ENCODE results near the gene RHOT1.
"Not testable (repeated sequence)": the region's sequence is repeated elsewhere in the genome, so short reads cannot be mapped to it uniquely, and the experiment has no call there.

Gene RHOT1

DNA sequence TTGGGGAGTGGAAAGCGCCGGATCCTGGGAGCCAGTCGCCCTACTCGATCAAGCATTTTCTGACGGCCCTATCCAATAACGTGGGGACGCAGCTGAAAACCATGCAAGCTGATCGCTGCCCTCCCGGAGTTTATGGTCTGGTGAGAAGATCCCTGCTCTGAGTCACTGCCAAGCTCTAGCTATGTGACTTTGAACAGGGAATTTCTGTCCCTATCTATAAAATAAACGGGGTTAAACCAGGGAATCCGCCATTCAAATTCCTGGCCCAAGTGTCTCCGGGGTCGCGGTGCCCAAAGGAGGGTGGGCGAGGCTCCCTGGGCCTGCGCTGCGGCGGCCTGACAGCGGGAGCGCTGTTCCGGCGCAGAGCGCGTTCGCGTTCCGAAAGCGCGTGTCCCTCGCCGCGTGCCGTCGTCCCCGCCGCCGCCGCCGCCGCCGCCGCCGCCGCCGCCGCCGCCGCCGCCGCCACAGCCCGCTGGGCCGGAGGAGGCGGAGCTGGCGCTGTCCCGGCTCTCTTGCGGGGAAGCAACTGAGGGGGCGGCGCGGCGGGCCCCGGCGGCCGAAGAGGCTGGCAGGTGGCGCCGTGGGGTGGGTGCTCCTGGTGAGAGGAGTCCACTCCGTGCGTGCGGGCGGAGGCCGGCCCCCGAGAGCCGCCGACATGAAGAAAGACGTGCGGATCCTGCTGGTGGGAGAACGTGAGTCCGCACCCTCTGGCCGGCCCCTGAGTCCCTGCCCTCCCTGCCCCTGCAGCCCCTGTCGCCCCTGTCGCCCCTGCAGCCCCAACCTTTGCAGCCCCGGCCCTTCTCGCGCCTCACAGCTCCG, at the start of gene RHOT1:
Gene RHOT1, plus strand, starts transcription at position 465 of the 819 bp plus-strand sequence. Its CDS starts 191 bp downstream, at position 656.
- DNase-seq (ENCODE audit: low read depth) = peak; percentile 55

DNA sequence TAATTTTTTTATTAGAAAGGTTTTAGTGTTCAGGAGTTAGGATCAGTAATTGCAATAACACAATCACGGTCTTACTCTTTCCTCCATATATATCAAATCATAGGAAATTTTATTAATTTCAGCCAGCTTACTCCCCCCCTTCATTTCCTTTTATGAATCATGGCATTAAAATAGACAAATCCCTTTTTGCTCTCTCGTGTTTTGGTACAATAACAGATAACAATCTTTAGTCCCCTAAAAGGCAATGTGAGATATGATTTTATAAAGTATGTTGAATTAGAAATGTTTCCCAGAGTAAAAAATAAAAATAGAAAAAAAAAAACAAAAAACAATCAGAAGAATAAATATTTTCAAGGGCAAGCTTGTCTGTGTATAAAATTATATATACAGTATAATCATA, 42.6 kb upstream of the RHOT1 start:
- no peak for DNase-seq (ENCODE audit: low read depth)

DNA sequence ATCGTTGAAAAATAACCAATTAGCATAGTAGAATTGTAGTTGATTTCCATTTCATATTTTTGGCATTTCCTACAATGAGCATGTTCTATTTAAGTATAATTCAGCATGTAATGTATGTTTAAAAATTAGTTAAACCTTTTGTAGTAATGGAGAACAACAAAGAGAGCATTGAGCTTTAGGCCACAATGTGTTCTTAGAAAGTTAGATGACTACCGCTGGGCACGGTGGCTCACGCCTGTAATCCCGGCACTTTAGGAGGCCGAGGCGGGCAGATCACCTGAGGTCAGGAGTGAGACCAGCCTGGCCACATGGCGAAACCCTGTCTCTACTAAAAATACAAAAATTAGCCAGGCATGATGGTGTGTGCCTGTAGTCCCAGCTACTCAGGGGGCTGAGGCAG, 42.0 kb upstream of the RHOT1 start:
- DNase-seq (ENCODE audit: low read depth) = not testable (repeated sequence)

DNA sequence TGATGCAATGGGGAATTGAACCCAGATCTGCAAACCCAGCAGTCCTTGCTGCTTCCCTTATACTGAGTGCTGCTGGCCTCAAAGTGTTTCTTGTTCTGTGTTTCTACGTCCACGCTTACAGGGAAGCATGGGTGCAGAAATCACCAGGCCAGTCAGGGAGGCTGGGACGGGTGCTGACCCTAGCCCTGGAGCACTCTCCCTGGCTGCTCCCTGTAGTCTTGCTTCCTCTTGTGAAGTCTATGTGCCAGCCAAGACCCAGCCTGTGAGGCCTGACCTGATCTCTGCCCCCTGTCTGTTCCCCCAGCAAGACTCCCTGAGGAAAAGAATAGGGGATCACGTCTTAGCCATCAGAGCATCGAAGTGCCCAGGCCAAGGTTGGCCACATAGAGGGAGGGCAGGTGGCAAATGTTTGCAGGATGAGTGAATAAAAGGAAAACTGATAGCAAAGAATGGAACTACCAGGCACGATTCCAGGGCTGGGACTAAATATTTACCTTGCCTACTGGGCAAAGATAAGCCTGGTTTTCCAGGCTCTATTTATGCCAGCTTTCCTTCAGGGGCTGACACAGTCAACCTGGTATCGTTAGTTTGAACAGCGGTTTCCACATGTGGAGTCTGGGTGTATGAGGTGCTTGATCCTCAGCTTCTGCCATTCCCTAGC, 41.2 kb upstream of the RHOT1 start:
- DNase-seq (ENCODE audit: low read depth) = no peak

DNA sequence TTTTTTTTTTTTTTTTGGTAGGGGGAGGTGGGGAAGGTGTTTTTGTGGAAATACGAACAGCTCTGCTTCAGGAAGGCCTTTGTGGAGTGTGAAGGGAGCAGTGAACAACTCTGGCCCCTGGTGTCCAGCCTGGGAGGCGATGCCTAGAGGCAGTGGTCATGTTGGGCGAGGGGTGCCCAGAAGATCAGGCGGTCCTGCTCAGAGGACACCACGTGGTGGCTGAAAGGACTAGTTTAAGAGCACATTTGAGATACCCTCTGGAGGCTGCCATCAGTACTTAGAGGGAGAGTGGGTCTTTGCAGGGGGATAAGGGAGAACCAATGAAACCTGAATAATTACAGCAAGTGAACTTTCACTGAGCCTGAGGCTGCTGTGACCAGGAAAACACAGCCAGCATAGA, 40.1 kb upstream of the RHOT1 start:
- no peak for DNase-seq (ENCODE audit: low read depth)

DNA sequence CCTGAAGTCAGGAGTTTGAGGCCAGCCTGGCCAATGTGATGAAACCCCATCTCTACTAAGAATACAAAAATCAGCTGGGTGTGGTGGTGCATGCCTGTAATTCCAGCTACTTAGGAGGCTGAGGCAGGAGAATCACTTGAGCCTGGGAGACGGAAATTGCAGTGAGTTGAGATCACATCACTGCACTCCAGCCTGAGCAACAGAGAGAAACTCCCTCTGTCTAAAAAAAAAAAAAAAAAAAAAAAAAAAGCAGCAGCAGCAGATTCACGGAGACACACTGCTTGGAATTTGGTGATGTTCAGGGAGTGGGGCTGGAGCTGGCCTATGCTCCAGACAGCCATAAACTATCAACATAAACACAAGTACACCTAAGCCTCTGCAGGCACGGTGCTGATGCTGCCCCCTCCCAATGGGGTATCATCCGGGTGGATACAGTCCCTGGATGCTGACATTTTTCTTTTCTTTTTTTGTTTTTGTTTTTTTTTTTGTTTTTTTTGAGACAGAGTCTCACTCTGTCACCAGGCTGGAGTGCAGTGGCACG, 39.6 kb upstream of the RHOT1 start:
- DNase-seq (ENCODE audit: low read depth) = no peak

DNA sequence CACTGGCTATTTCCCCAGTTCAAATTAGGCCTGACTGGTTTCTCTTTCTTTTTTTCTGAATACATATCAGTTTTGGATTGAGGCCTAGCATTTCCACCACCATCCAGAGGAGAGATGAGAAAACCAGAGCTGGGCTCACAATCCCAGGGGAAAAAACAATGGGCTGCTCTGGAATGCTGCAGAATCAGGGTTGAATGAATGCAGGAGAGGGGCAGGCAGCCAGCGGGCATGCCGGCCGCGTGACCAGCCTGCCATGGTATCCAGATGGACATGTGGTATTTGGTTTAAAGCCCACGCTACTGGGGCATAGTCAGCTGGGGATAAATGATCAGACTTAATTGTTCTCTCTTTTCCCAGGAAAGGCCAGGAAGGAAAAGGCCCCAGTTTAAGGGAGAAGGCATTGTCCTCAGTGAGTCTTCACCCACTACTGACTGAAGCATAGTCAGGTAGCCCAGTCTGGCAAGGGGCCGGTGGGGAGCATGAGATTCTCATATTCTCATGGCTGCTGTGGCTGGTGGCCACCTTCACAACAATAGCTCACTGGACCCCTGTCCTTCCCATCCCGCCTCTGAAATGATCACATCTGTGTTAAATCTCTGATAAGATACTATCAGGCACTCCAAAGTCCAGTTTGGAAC, 38.7 kb upstream of the RHOT1 start:
- no peak for DNase-seq (ENCODE audit: low read depth)

DNA sequence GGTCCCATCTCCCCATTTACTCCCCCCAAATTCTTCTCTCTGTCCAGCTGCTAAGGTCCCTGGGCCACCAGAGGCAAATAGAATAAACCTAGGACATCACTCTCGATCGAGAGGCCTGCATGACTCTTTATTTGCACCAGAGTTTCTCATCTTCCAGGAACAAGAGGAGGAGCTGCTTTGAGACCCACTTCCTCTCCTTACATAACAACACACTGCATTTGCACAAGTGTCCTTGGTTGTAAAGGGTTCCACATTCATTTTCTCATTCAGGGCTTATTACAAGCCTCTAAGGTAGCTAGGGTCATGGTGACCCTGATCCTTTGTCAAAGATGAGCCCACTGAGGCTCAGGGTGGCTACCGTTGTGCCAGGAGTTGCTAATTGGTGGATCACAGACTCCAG, 38.1 kb upstream of the RHOT1 start:
- DNase-seq (ENCODE audit: low read depth) = no peak

DNA sequence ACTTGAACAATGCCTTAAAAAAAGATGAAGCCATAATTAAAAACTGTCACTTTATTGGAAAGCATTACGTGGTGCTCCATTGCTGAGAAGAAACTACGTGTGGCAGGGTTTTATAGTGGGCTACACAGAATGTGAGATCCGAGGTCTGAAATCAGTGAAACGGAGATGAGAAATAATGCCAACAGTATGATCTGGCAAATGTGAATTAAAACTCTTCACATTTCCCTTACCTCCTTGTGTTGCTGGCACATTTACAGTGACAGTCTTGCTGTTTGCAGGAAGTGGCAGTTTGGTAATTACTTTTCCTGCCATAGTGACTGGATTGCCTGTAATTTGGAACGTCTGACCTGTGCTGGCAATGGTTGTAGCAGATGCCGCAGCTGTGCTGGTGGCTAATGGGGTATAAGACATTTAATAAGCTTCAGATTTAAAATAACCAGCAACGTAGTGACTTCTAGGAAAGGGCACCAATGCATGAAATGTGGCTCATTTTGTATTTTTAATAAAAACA, 35.8 kb upstream of the RHOT1 start:
- DNase-seq (ENCODE audit: low read depth) = not testable (repeated sequence)

DNA sequence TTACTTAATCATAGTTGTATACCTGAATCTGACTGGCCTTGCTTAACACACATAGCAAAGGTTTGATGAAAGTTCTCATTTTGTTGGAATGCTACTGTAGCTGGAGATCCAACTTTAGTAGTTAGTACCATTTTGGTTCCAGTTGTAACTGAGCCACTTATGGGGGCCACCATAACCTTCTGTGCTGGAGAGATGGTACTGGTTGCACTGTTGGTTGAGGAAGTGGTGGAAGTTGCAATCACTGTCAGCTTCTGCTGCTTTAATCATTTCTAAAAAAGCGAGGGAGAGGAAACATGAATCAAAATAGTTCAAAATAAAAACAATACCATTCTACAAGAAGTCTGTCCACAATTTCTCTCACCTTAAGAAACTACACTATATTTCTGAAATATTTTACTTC, 35.1 kb upstream of the RHOT1 start:
- not testable (repeated sequence) for DNase-seq (ENCODE audit: low read depth)

DNA sequence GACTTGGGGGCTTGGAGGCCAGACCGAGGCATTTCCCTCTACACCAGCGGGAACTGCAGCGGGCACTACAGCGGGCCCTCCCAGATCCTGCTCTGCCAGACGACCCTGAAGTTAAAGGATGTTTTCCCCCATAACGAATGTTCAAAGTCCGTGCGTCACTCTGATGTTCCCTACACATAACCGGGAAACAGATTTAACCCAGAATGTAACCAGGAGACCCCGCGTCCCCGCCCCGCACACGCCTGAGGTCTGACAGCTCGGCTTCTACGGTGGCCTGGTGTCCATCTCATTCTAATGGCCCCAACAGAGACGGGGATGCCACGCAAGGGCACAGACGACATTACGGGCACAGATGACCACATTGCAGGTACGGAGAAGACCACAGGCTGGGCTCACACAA, 31.7 kb upstream of the RHOT1 start:
- DNase-seq (ENCODE audit: low read depth) = no peak

DNA sequence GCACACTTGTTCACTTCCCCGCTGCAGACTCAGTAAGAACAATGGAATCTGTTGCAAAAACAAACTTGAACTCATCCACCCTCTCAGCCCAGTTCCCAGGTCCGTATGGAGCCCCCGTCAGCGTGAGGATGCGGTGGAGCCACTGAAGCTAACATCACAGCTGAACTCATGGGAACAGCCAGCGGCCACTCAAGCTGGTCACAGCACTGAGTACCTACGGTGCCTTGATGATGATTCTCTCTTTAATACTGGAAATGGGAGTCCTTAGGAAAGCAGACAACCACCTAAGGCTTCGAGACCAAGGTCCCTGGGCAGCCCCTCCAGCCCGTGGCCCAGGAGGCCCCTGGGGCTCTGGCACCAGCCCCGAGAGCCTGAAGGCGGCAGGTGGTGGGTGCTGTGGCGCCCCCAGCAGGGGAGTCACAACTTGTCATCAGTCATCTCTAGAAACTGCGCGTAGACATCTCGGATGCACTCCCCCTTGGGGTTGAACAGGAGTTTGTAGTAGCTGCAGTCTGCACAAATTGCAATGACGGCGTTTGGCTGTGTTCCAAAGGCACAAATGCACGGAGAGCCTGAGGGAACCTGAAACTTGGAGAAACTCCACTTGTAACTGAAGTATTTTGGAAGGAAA, 31.0 kb upstream of the RHOT1 start:
- DNase-seq (ENCODE audit: low read depth) = no peak

DNA sequence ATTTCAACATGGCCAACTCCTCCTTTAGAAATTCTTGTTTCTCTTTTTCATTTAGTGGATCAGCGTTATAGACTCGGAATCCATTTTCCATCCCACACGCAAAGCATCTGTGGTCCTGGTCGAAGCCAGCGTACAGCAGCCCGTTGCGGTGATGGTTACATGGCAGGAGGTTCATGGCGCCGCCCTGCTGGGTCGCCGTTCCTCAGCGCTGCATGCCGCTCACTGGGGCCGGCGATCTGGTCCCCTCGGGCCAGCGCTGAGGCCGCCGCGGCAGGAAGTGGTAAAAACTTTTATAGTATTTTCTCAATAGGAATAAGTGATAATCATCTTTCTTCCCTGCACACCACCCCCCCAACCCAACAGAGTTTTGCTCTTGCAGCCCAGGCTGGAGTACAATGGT, 29.9 kb upstream of the RHOT1 start:
- DNase-seq (ENCODE audit: low read depth) = no peak

DNA sequence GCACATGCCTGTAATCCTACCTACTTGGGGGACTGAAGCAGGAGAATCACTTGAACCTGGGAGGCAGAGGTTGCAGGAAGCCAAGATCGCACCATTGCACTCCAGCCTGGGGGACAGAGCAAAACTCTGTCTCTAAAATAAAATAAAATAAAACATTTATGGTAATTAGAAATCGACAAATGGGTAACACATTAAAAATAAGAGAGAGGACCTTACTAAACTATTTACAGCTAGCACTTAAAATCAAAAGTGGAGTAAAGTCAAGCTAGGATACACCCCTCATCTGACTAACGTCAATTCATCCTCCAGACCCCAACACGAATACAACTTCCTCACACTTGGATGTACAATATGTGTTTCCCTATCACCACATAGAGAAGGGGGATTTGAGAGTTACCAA, 27.8 kb upstream of the RHOT1 start:
- no peak for DNase-seq (ENCODE audit: low read depth)

DNA sequence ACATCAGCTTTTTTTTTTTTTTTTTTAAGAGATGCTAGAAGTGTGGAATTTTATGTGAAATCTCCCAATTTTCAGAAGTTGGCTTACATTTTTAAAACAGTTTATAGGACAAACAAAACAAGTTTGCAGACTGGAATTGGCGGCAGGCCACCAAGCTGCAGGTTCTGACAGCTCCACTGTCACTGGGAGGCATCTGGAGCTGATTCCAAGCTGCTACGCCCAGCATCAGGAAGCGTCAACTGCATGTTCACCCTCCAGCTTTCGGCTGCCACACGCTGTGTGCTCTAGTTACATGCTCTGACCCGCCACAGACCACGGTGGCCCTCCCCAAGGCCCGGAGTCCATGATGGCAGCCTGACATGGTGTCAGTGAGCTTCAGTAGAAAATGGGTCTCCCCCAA, 26.8 kb upstream of the RHOT1 start:
- not testable (repeated sequence) for DNase-seq (ENCODE audit: low read depth)

DNA sequence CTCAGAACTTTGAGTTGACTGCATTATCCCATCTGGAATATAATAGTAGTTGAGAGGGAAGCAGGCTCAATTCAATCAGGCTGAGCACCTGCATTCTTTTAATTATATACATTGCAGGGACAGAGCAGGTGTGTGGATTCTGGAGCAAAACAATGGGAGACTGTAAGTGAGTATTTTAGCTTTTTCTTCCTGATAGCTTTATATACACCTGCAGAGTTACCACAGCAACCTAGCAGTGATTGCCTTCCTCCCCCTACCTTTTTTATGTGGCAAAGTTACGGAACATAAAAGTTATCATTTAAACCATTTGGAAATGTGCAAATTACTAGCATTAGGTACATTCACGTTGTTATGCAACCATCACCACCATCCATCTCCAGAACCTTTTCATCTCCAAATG, 25.4 kb upstream of the RHOT1 start:
- DNase-seq (ENCODE audit: low read depth) = no peak

DNA sequence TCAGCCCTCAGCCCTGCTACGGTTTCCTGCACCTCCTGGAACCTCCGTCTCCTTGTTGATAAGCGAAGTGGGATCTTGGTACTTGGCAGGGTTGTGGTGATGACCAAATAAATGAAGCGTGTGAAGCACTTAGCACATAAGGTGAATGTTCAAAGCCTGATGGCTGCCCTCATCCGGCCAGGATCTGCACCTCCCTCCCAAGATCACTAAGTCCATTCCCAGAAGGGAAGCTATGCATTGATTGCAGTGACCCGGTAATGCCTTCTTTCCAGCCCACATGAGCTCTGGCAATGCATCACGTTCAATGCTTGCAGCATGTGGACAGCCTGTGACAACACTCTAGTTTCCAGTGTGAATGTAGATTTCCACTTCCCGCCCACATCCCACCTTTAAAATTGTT, 24.9 kb upstream of the RHOT1 start:
- no peak for DNase-seq (ENCODE audit: low read depth)

DNA sequence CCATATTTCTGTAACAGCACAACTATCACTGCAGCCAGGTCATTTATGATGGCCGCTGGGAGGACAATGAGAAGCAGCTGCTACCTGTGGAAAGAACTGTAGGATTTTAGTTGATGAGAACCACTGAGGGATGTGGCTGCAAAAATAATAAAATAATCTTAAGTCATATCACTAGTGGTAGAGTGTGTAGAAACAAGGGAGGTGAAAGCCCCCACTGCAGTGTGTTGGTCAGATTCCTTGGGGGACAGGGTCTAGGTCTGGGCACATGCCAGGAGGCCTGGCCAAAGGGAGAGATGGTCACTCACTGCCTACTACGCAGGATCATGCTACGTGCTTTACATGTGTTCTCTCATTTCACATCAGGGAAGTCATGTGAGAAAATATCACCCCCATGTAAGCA, 24.2 kb upstream of the RHOT1 start:
- DNase-seq (ENCODE audit: low read depth) = not testable (repeated sequence)

DNA sequence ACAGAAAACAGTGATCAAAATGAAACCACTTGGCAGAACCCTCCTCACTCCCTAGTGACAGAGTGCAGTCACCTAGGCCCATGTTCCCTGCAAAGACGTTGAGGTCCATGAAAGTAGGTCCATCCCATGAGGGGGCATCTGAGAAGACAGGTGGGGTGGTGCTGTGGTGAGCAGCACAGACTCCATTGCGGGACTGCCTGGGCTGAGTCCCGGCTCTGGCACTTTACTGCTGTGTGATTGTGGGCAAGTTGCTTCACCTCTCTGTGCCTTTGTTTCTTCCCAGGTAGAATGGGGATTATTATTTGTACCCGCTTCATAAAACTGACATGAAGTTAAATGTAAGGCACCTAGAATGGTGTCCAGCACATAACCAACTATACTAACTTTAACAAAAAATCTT, 23.5 kb upstream of the RHOT1 start:
- no peak for DNase-seq (ENCODE audit: low read depth)

DNA sequence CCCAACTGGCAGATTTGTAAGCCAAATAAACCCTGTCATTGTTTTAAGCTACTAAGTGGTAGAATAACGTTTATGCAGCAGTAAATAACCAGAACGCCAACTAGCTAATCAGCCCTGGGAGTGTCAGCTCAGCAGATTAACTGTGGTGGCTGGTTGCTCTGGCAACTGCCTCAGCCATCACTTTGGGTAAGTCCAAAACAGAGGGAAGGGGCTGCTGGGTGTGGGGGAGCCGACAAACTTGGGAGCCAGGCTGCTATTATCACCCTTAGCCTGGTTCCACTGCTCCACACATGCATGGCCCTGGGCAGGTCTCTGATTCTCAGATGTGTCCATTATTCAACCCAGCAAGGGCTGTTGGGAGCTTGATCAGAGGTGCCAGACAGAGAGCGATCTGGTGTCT, 22.2 kb upstream of the RHOT1 start:
- DNase-seq (ENCODE audit: low read depth) = no peak

DNA sequence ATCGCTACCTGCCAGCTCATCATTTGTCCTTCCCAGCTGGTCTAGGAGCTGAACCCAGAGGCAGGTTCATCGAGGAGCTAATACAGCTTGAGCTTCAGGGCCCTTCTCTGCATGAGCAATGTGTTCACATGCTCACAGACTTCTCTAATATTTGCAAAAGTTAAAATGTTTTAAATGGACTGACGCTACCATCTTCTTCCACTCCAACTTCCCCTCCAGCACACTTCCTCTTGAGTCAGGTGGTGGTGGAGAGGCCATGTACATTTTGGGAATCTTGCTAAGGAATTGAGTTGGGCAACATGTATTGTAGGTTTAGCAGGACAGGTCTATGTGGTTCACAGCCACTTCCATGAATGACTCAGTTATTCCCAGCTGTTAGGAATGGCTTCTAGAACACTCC, 21.6 kb upstream of the RHOT1 start:
- DNase-seq (ENCODE audit: low read depth) = no peak

DNA sequence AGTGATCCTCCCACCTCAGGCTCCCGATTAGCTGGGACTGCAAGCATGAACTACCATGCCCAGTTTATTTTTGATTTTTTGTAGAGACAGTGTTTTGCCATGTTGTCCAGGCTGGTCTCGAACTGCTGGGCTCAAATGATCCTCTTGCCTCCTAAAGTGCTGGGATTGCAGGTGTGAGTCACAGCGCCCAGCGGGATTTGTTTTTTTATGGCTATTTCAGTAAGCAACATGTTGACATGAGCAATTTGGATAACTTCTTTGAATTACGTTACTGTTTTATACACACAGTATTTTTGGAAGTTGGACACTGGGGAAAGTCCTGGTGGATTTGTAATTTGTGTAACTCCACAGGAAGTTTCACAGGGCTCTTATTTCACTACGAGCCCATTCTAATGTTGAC, 18.5 kb upstream of the RHOT1 start:
- DNase-seq (ENCODE audit: low read depth) = no peak
